Endothelial cell of umbilical vein (primary cell): ENCODE results near the gene TUBGCP3. TPM values are rescaled to one million over a fixed set of nuclear protein-coding genes. Genes with fewer than 3 reads are reported as not detected.

ENCODE experiments used
- BruUV-seq: library from RNA; stranded (reverse); fragments of 400-500 nt; replicated peaks from 2 replicates; lab custom pipeline; 2021; lab: Mats Ljungman, UMichigan
- CTCF ChIA-PET: fragments of 300-600, 350-600 bp; sonication (Branson Sonifier 250); formaldehyde crosslinking; loops from one replicate; lab custom pipeline; 2021; ENCODE audit warnings: antibody characterized with exemption, inconsistent platforms; lab: Charles Lee
- POLR2A ChIA-PET: fragments of 300-600, 350-600 bp; sonication (Branson Sonifier 250); formaldehyde crosslinking; loops from one replicate; lab custom pipeline; 2021; ENCODE audit warnings: antibody characterized with exemption, inconsistent platforms; lab: Charles Lee
- DNase-seq: peaks from one replicate; pipeline ENCODE4 v3.0.0-alpha.2; 2011; ENCODE audit warnings: low read depth, low spot score
- FAIRE-seq: peaks from 2 replicates; lab custom pipeline; 2011; peaks lifted over from hg19 to GRCh38; lab: Jason Lieb, UNC
- H2AFZ ChIP-seq: 2 replicates; pipeline ENCODE4 v1.6.0; 2012; ENCODE audit warnings: low read depth, low read length, control low read depth, inconsistent platforms
- H3K27ac ChIP-seq: 2 replicates; pipeline ENCODE4 v1.5.1; 2011; ENCODE audit warnings: low read depth, mild to moderate bottlenecking, control low read depth, low read length, moderate library complexity; ENCODE audit not compliant: insufficient read depth
- H3K27me3 ChIP-seq, 2 experiments: 2 replicates each; pipeline versions ENCODE4 v1.6.0 to v1.6.1; 2011; ENCODE audit warnings: low read length in 2 of 2, mixed read lengths in 1 of 2; ENCODE audit not compliant: control insufficient read depth in 2 of 2, insufficient read depth in 2 of 2
- H3K36me3 ChIP-seq, 2 experiments: 2 replicates in 1 of 2; 3 replicates in 1 of 2; pipeline ENCODE4 v1.5.1; 2011; ENCODE audit warnings: low read length in 2 of 2, mild to moderate bottlenecking in 1 of 2, moderate library complexity in 1 of 2; ENCODE audit not compliant: control insufficient read depth in 2 of 2, insufficient read depth in 2 of 2; ENCODE audit errors: extremely low read depth in 1 of 2
- H3K4me1 ChIP-seq: 3 replicates; pipeline ENCODE4 v1.5.1; 2011; ENCODE audit warnings: mild to moderate bottlenecking, low read length; ENCODE audit not compliant: control insufficient read depth, insufficient read depth; ENCODE audit errors: extremely low read depth
- H3K4me2 ChIP-seq: 2 replicates; pipeline ENCODE4 v1.6.1; 2011; ENCODE audit warnings: low read length, control low read depth, mixed read lengths; ENCODE audit not compliant: insufficient read depth
- H3K4me3 ChIP-seq, 3 experiments: fragments of 200-600 bp in 1 of 3; sonication (generic), shearing (Covaris generic) in 1 of 3; replicated peaks in 1 of 3; 2 replicates each; pipeline ENCODE4 v1.5.1; 2011 to 2016; ENCODE audit warnings: control low read depth in 3 of 3, low read length in 3 of 3, mild to moderate bottlenecking in 2 of 3, inconsistent platforms in 1 of 3, low read depth in 1 of 3, moderate library complexity in 1 of 3; ENCODE audit not compliant: insufficient read depth in 1 of 3
- H3K79me2 ChIP-seq: 2 replicates; pipeline ENCODE4 v1.6.0; 2012; ENCODE audit warnings: low read length, inconsistent platforms; ENCODE audit not compliant: control insufficient read depth, insufficient read depth
- H3K9ac ChIP-seq: replicated peaks from 2 replicates; pipeline ENCODE3; 2011; ENCODE audit warnings: low read length, control low read depth; ENCODE audit not compliant: insufficient read depth; ENCODE audit errors: extremely low read depth
- H3K9me1 ChIP-seq: replicated peaks from 3 replicates; pipeline ENCODE4 v1.6.0; 2011; ENCODE audit warnings: mild to moderate bottlenecking, low read length; ENCODE audit not compliant: control insufficient read depth, insufficient read depth; ENCODE audit errors: extremely low read depth
- H3K9me3 ChIP-seq: replicated peaks from 2 replicates; pipeline ENCODE4 v1.5.1; 2012; ENCODE audit warnings: low read length, inconsistent platforms; ENCODE audit not compliant: control insufficient read depth, insufficient read depth
- H4K20me1 ChIP-seq: replicated peaks from 2 replicates; pipeline ENCODE3; 2011; ENCODE audit warnings: mild to moderate bottlenecking, low read length; ENCODE audit not compliant: control insufficient read depth, insufficient read depth; ENCODE audit errors: extremely low read depth
- EZH2 ChIP-seq: IDR thresholded peaks from 2 replicates; pipeline ENCODE4 v1.6.1; 2012; ENCODE audit warnings: borderline replicate concordance, low read depth, mild to moderate bottlenecking, moderate library complexity, low read length, inconsistent platforms; ENCODE audit not compliant: severe bottlenecking
- FOS ChIP-seq: IDR thresholded peaks from 2 replicates; pipeline ENCODE4 v1.6.1; 2011; ENCODE audit warnings: mild to moderate bottlenecking, low read length, moderate library complexity, borderline replicate concordance; ENCODE audit not compliant: insufficient read depth
- GATA2 ChIP-seq: IDR thresholded peaks from 2 replicates; pipeline ENCODE4 v1.7.0; 2011; ENCODE audit warnings: low read depth, mild to moderate bottlenecking, moderate library complexity, mixed read lengths, low read length; ENCODE audit not compliant: insufficient read length, insufficient read depth
- JUN ChIP-seq: IDR thresholded peaks from 2 replicates; pipeline ENCODE4 v1.6.1; 2011; ENCODE audit warnings: borderline replicate concordance, low read depth; ENCODE audit not compliant: insufficient read length, insufficient read depth
- MYC ChIP-seq: IDR thresholded peaks from one replicate; pipeline ENCODE4 v1.6.1; 2011; ENCODE audit warnings: mild to moderate bottlenecking, low read depth, low read length
- POLR2A ChIP-seq: IDR thresholded peaks from 2 replicates; pipeline ENCODE4 v1.6.1; 2012; ENCODE audit warnings: low read depth, mild to moderate bottlenecking, control low read depth, low read length
- POLR2AphosphoS5 ChIP-seq: IDR thresholded peaks from 2 replicates; pipeline ENCODE4 v1.6.1; 2012; ENCODE audit warnings: low read depth, mild to moderate bottlenecking, control low read depth, low read length, moderate library complexity; ENCODE audit not compliant: insufficient read depth
- dilution Hi-C: fragments of 300-500 bp; cut with MboI; formaldehyde crosslinking; loops from one replicate; pipeline ENCODE4 v1.15.0; 2019; ENCODE audit warnings: low sequenced_read_pairs; ENCODE audit not compliant: extremely low pct_ligation_motif_present
- intact Hi-C: fragments of 100-400 bp; cut with micrococcal nuclease; formaldehyde crosslinking; loops from one replicate; pipeline ENCODE4 v1.10.0; 2022
- polyA plus RNA-seq, 4 experiments: library from polyadenylated mRNA; depleted of rRNA in 3 of 4; stranded (reverse) in 3 of 4; unstranded in 1 of 4; fragments of >200 nt; gene quantifications; 2 replicates each; pipeline versions ENCODE4 v1.2.1 to v1.2.3, GENCODE V29; 2011 to 2012; ENCODE audit warnings: missing spikeins in 1 of 4
- total RNA-seq: library from RNA; stranded (reverse); gene quantifications from 2 replicates; pipeline ENCODE4 v1.2.3, GENCODE V29; 2021
- TF ChIP-seq, protein P1 (sequence below), 2 donors: IDR thresholded peaks; 1 replicate in 1 of 2; 2 replicates in 1 of 2; pipeline ENCODE4 v1.5.1; 2011; ENCODE audit warnings: low read length in 2 of 2, mild to moderate bottlenecking in 2 of 2, moderate library complexity in 2 of 2, control low read depth in 1 of 2, inconsistent platforms in 1 of 2, low read depth in 1 of 2; ENCODE audit not compliant: insufficient read depth in 1 of 2; ENCODE audit errors: extremely low read depth in 1 of 2
- TF ChIP-seq, protein P2 (sequence below): IDR thresholded peaks from 2 replicates; pipeline ENCODE4 v1.6.1; 2011; ENCODE audit not compliant: insufficient read depth, insufficient read length

The TUBGCP3 gene
- total and polyA plus RNA-seq, 2 donors (not counting 3 experiments of a cell fraction or from before 2014, with no cell fraction given): 36.4 to 47.7 TPM

DNA sequence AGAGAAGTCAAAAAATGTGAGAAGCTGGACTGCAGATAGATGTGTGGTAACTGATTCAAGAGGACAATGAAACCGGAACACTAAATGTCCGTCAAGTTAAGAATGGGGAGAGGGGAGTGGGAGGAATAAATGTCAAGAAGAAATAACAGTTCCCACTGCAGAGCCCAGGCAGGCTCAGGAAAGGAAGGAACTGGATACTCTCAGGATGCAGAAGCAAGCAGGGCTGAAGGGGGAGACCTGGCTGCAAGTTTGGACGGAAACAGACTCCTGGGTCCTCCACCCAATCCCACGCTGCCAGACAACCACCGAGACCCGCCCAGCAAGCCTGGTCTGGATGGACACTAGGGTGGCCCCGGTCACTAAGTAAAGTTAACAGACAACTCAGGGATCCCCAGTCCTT, 18.1 kb downstream of the TUBGCP3 start:
- ChIA-PET POLR2A (no interaction called here), CTCF (no interaction called here)
- BruUV-seq: no TSS peak
- Histone ChIP-seq H2AFZ (no peak overlapping the region), H3K79me2 (peaks cover 80% of the 10 kb centered on the region), H3K27me3 (no peaks in the 10 kb centered on the region), H3K4me1 (peaks cover 24% of the 10 kb centered on the region), H4K20me1 (no peaks in the 10 kb centered on the region), H3K36me3 (peaks cover 3 to 5% of the 10 kb centered on the region in 2 experiments), H3K4me3 (no peak overlapping the region), H3K9ac (no peak overlapping the region), H3K9me1 (no peaks in the 10 kb centered on the region), H3K4me2 (no peak overlapping the region), H3K27ac (no peak overlapping the region), H3K9me3 (no peaks in the 10 kb centered on the region)
- intact Hi-C loops: no loop called here
- peak; percentile 49 for DNase-seq
- TF ChIP-seq POLR2A: no peak
- no peak for TF ChIP-seq FOS
- no peak for TF ChIP-seq JUN
- TF ChIP-seq, protein P1, sequence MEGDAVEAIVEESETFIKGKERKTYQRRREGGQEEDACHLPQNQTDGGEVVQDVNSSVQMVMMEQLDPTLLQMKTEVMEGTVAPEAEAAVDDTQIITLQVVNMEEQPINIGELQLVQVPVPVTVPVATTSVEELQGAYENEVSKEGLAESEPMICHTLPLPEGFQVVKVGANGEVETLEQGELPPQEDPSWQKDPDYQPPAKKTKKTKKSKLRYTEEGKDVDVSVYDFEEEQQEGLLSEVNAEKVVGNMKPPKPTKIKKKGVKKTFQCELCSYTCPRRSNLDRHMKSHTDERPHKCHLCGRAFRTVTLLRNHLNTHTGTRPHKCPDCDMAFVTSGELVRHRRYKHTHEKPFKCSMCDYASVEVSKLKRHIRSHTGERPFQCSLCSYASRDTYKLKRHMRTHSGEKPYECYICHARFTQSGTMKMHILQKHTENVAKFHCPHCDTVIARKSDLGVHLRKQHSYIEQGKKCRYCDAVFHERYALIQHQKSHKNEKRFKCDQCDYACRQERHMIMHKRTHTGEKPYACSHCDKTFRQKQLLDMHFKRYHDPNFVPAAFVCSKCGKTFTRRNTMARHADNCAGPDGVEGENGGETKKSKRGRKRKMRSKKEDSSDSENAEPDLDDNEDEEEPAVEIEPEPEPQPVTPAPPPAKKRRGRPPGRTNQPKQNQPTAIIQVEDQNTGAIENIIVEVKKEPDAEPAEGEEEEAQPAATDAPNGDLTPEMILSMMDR (IDR thresholded peaks at IDR 0.05; ENCODE audit: extremely low read depth in 1 of 2, insufficient read depth in 1 of 2, low read depth in 1 of 2, low read length in 2 of 2): no peak
- dilution Hi-C loops: no loop called here
- no peak for FAIRE-seq

DNA sequence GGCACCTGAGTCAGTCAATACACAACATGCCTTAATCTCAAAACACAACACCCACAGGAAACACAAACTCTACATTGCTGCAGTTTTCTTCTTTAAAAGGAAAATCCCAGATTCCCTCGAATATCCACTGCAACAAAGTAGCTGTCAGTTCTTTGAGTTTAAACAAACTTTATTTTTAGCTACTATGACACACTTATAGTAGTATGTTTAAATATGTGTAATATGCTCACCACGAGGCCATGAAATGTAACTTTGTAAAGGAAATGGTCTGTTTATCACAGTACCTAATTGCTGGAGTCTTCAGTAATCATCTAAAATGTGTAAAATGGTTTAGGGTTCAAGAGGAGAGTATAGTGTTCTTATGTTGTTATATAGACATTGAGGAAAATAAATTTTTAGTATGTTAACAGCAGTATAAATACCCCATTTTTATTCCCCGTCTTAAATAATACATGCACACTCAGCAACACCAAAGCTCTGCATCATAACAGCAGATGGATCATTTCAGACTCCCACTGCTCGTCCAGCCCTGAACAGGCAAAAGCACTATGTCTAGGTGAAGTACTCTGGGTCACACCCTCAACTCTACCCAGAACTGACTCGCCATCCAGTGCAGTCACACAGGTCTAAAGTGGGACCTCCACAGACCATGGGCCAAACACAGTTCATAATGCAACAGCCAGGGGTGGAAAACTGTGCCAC, 20.6 kb downstream of the TUBGCP3 start:
- no peak for DNase-seq
- no peak overlapping the region for H3K4me3 ChIP-seq
- H3K9me1 ChIP-seq: no peaks in the 10 kb centered on the region
- no peaks in the 10 kb centered on the region for H4K20me1 ChIP-seq
- peaks cover 4 to 9% of the 10 kb centered on the region in 2 experiments for H3K36me3 ChIP-seq
- intact Hi-C loops: no loop called here
- FAIRE-seq: no peak
- no peaks in the 10 kb centered on the region for H3K27me3 ChIP-seq
- H2AFZ ChIP-seq: no peak overlapping the region
- dilution Hi-C loops: no loop called here
- peaks cover 68% of the 10 kb centered on the region for H3K79me2 ChIP-seq
- TF ChIP-seq FOS (no peak), MYC (no peak), GATA2 (no peak), EZH2 (no peak), POLR2AphosphoS5 (no peak), POLR2A (no peak), JUN (no peak)
- TF ChIP-seq, protein P2, sequence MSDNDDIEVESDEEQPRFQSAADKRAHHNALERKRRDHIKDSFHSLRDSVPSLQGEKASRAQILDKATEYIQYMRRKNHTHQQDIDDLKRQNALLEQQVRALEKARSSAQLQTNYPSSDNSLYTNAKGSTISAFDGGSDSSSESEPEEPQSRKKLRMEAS: no peak
- TF ChIP-seq, protein P1 (IDR thresholded peaks at IDR 0.05; ENCODE audit: extremely low read depth in 1 of 2, insufficient read depth in 1 of 2, low read depth in 1 of 2, low read length in 2 of 2): no peak
- BruUV-seq: no TSS peak
- ChIA-PET POLR2A (no interaction called here), CTCF (no interaction called here)
- no peaks in the 10 kb centered on the region for H3K4me1 ChIP-seq
- H3K9me3 ChIP-seq: no peaks in the 10 kb centered on the region
- H3K27ac ChIP-seq: no peak overlapping the region
- H3K9ac ChIP-seq: no peak overlapping the region
- H3K4me2 ChIP-seq: no peak overlapping the region
